ENCODE results near the gene CACNA2D3.

DNA sequence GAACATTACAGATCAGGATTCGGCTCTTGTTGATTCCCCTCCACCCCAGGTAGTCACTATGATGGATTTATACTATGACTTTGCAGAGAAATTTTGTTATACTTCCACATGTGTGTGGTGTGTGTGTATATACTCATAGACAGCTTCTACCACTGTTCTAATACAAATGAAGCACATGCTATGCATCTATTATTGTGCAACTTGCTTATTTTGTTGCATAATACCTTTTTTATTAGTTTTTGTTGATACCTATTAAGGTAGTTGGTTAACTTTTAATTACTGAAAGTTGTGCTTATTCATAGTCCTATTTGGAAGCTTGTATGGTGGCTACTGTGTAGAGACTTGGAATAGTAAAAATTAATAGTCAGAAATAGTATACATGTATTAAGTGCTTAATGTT is 140.6 kb downstream of the CACNA2D3 start:
- TF ChIP-seq, protein P1, sequence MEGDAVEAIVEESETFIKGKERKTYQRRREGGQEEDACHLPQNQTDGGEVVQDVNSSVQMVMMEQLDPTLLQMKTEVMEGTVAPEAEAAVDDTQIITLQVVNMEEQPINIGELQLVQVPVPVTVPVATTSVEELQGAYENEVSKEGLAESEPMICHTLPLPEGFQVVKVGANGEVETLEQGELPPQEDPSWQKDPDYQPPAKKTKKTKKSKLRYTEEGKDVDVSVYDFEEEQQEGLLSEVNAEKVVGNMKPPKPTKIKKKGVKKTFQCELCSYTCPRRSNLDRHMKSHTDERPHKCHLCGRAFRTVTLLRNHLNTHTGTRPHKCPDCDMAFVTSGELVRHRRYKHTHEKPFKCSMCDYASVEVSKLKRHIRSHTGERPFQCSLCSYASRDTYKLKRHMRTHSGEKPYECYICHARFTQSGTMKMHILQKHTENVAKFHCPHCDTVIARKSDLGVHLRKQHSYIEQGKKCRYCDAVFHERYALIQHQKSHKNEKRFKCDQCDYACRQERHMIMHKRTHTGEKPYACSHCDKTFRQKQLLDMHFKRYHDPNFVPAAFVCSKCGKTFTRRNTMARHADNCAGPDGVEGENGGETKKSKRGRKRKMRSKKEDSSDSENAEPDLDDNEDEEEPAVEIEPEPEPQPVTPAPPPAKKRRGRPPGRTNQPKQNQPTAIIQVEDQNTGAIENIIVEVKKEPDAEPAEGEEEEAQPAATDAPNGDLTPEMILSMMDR (IDR thresholded peaks at IDR 0.05), result no peak
- no peak for TF ChIP-seq POLR2A (IDR thresholded peaks at IDR 0.05)

Measured in upper lobe of left lung (tissue), 4 donors.